Right lobe of liver (tissue), 6 donors: Measurements from ENCODE around the gene CDCA7. TPM values are rescaled to one million over a fixed set of nuclear protein-coding genes. Genes with fewer than 3 reads are reported as not detected.

Source experiments
- ATAC-seq, 4 donors: fragments of 200-7000 bp; cut with Tn5 transposase; one replicate each; pipeline ENCODE4 v1.9.1; 2020; ENCODE audit warnings: mild to moderate bottlenecking in 4 of 4, moderate library complexity in 4 of 4
- DNase-seq, 3 donors: peaks; one replicate each; pipeline ENCODE4 v3.0.0-alpha.2; 2020
- H3K27ac ChIP-seq, 3 donors: fragments of 200-600 bp; one replicate each; pipeline ENCODE4 v1.8.0; 2022
- H3K27me3 ChIP-seq, 2 donors: fragments of 200-600 bp; one replicate each; pipeline ENCODE4 v1.8.0; 2022
- H3K36me3 ChIP-seq, 4 donors: fragments of 200-600 bp; sonication (generic) in 1 of 4; one replicate each; pipeline versions ENCODE4 v1.5.1 to v1.8.0; 2017 to 2022; ENCODE audit warnings: control low read depth in 1 of 4
- H3K4me1 ChIP-seq, 4 donors: fragments of 200-600 bp; sonication (generic) in 1 of 4; one replicate each; pipeline versions ENCODE4 v1.5.1 to v1.8.0; 2017 to 2022; ENCODE audit warnings: control low read depth in 1 of 4
- H3K4me3 ChIP-seq, 3 donors: fragments of 200-600 bp; one replicate each; pipeline ENCODE4 v1.8.0; 2022
- H3K9me3 ChIP-seq, 4 donors: fragments of 200-600 bp; sonication (generic) in 1 of 4; one replicate each; pipeline versions ENCODE4 v1.5.1 to v1.8.0; 2017 to 2022; ENCODE audit warnings: control low read depth in 1 of 4
- CTCF ChIP-seq, 4 donors: fragments of 200-600 bp in 3 of 4; fragments of 450-650 bp in 1 of 4; IDR thresholded peaks; one replicate each; pipeline versions ENCODE4 v1.5.1 to v1.8.0; 2016 to 2022; ENCODE audit warnings: antibody characterized with exemption in 4 of 4, mild to moderate bottlenecking in 2 of 4
- POLR2A ChIP-seq: fragments of 450-650 bp; IDR thresholded peaks from one replicate; pipeline ENCODE4 v1.6.1; 2017; ENCODE audit warnings: antibody characterized with exemption, mild to moderate bottlenecking
- WGBS: methylation state at CpG from one replicate; pipeline ENCODE4 v1.1.6; 2018; ENCODE audit warnings: low coverage, low lambda C conversion rate; ENCODE audit not compliant: insufficient coverage; ENCODE audit errors: missing lambda C conversion rate; 5-methylcytosine and 5-hydroxymethylcytosine counted together
- intact Hi-C, 2 donors: fragments of 100-400 bp; cut with DNase I; formaldehyde crosslinking; loops; one replicate each; pipeline versions ENCODE4 v1.11.2 to v1.14.1; 2022
- total RNA-seq, 6 experiments: library from RNA; depleted of rRNA in 2 of 6; stranded (reverse); fragments of >200 nt in 2 of 6; fragmentation: NEBNext Ultra II Directional in 3 of 6; extraction: Animal tissue kit (Norgen Biotek cat#: 25700) in 3 of 6; gene quantifications; one replicate each; pipeline versions ENCODE4 v1.1.0 to v1.2.4, GENCODE V29; 2016 to 2023
- donor health status: DM: no; HTN: yes; CAD: no.
- donor health status: DM: no; HTN: no; CAD: no.
- donor health status: DM: no; HTN: no; CAD: no.
- donor health status: DM: no; HTN: yes; CAD: no.
- donor health status: DM: no; HTN: yes; CAD: no.

The CDCA7 gene
- total RNA-seq, 6 experiments from 2014 or later: 0.09 to 0.37 (median 0.20) TPM; not detected in 1

DNA sequence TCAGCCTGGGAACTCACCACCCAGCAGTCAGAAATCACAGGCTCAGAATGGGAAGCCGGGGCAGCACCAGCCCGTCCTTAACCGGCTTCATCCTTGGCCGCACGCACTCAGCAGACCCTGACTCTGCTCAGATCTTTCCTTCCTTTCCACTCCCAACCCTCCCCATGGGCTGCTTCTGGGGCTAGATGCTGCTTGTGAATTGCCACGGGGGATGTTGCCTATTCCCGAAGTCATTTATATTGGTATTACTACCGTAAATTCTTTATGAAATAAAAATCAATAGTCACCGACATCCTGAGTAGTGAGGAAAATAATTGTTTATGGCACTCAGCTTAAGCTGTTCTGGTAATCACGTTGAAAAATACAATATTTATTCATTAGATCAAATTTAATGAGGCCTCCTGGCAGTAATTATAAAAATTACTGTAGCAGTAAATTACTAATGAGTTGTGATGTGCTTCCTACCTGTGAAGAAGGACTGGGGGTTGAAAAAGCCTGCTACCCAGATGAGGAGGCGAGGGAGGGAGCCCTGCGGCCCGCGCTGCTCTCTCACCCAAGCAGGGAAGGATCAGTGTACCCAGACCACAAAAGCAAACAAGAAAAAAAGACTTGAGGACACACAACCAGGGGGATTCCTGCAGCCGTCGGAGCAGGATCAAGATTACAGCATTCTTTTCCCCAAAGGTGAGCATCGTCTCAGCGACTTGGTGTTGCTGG, 31.5 kb downstream of the CDCA7 start:
- TF ChIP-seq CTCF (IDR thresholded peaks at IDR 0.05): no peak
- TF ChIP-seq POLR2A: no peak
- intact Hi-C loops: no loop called here
- H3K27me3 ChIP-seq: no peaks in the 10 kb centered on the region
- no peaks in the 10 kb centered on the region for H3K36me3 ChIP-seq
- DNase-seq (no peak), ATAC-seq (no peak)
- no peak overlapping the region for H3K4me3 ChIP-seq
- no peaks in the 10 kb centered on the region for H3K9me3 ChIP-seq
- H3K27ac ChIP-seq: no peak overlapping the region
- 68% methylated on average over 10 of the region's 18 CpGs for WGBS
- H3K4me1 ChIP-seq: no peaks in the 10 kb centered on the region

DNA sequence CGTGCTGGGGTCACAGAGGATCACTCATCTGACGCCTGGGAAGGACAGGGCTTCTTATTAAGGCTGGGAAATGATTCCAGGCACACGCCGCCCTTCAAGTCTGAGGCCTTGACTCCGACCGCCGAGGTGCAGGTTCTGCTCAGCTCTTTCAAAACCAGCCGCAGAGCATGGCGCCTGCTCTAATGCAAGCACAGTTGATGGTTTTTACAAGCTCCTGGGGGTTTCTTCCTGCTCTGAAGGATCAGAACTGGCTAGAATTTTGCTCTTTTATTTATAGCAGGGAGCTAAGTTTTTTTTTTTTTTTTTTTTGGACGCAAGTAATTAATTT, 32.0 kb downstream of the CDCA7 start:
- no peaks in the 10 kb centered on the region for H3K4me1 ChIP-seq
- no peak overlapping the region for H3K27ac ChIP-seq
- no peak for TF ChIP-seq POLR2A
- no peak for TF ChIP-seq CTCF (IDR thresholded peaks at IDR 0.05)
- H3K9me3 ChIP-seq: no peaks in the 10 kb centered on the region
- intact Hi-C loops: no loop called here
- DNase-seq: no peak
- ATAC-seq: no peak
- no peaks in the 10 kb centered on the region for H3K27me3 ChIP-seq
- no peaks in the 10 kb centered on the region for H3K36me3 ChIP-seq
- no peak overlapping the region for H3K4me3 ChIP-seq
- WGBS: 44% methylated on average over 2 of the region's 10 CpGs

DNA sequence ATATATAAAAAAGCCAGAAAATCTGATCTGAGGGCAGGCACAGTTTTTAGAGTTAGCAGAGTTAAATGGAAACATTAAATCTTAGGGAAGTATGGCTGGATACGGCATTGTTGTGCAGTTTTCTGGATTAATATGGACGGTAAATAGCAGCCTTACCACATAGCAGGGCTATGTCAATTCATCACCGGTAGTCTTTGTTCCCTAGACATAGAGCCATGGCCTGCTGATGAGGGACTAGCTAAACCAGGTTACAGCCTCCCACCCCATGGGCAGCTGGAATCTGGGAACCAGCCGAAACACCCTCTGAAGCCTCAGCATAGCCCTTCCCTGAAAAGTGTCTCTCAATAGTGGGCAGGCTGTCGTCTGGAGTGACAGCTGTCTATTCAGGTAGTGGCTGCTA, 32.4 kb downstream of the CDCA7 start:
- ATAC-seq: no peak
- 52% methylated on average over 3 of the region's 5 CpGs for WGBS

DNA sequence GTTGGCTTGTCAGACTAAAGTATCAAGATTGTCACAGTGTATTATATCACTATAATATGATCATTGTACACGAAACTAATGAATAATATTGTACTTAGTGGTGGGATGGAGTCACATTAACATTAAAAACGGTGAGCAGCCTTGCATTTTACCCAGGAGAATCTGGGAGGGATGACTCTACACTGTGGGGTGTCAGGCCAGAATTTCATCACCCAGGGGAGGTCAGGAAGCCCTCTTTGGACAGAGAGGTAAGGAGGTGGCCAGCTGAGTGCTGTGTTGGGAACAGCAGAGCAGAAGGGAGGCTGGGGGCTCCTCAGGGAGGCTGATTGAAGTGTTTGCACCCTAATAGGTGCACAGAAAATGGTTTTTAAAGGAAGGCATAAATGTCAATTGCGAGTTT, 33.0 kb downstream of the CDCA7 start:
- Histone ChIP-seq H3K36me3 (no peaks in the 10 kb centered on the region), H3K9me3 (no peaks in the 10 kb centered on the region), H3K4me3 (no peak overlapping the region), H3K27ac (no peak overlapping the region), H3K4me1 (no peaks in the 10 kb centered on the region), H3K27me3 (no peaks in the 10 kb centered on the region)
- no peak for TF ChIP-seq CTCF (IDR thresholded peaks at IDR 0.05)
- TF ChIP-seq POLR2A: no peak
- intact Hi-C loops: no loop called here
- 45% methylated on average over 2 of the region's 3 CpGs for WGBS
- ATAC-seq (no peak), DNase-seq (no peak)

More for the DNA sequence above, 32.4 kb downstream of the CDCA7 start:
- Histone ChIP-seq H3K4me1 (no peaks in the 10 kb centered on the region), H3K9me3 (no peaks in the 10 kb centered on the region), H3K27me3 (no peaks in the 10 kb centered on the region), H3K4me3 (no peak overlapping the region), H3K36me3 (no peaks in the 10 kb centered on the region), H3K27ac (no peak overlapping the region)
- DNase-seq: no peak
- TF ChIP-seq CTCF (IDR thresholded peaks at IDR 0.05) (no peak), POLR2A (no peak)
- intact Hi-C loops: no loop called here

DNA sequence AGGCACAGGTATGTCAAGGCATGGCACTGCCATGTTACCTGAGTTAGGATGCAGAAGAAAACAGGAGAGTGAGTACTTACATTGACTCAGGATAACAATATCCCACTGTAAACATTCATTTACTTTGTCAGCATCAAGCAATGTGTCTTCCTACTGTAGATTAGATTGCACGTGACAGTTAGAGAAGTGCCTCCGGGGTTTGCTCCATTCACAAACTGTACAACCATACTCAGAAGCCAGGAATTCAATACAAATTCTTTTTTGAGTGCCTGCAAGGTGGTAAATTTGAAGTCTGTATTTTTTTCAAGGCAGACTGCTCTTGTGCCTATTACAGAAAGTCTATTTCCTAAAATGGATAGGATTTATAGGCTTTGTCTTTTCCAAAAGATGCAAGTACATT, 34.1 kb downstream of the CDCA7 start:
- Histone ChIP-seq H3K27me3 (no peaks in the 10 kb centered on the region), H3K36me3 (no peaks in the 10 kb centered on the region), H3K27ac (no peak overlapping the region), H3K9me3 (no peaks in the 10 kb centered on the region), H3K4me1 (no peaks in the 10 kb centered on the region), H3K4me3 (no peak overlapping the region)
- TF ChIP-seq CTCF (IDR thresholded peaks at IDR 0.05) (no peak), POLR2A (no peak)
- 42% methylated on average over 2 of the region's 2 CpGs for WGBS
- DNase-seq (no peak), ATAC-seq (no peak)
- intact Hi-C loops: no loop called here
